HEK293 (cell line): ENCODE measurements around the gene SPX.

Experiments
- CTCF ChIA-PET: fragments of 350-600 bp; formaldehyde crosslinking; extraction: SDS; loops from one replicate; lab custom pipeline; 2021; ENCODE audit warnings: antibody characterized with exemption; lab: Yijun Ruan, JAX
- POLR2A ChIA-PET: fragments of 300-600 bp; formaldehyde crosslinking; extraction: SDS; loops from one replicate; lab custom pipeline; 2020; ENCODE audit warnings: antibody characterized with exemption, inconsistent platforms; lab: Yijun Ruan, JAX
- H3K27ac ChIP-seq: fragments of 200-500 bp; sonication (Bioruptor generic); 2 replicates; pipeline ENCODE4 v1.5.1; 2014; ENCODE audit warnings: low read depth, low read length, control low read depth, inconsistent platforms; ENCODE audit errors: extremely low read depth
- H3K36me3 ChIP-seq, 2 experiments: fragments of 200-500 bp in 1 of 2; sonication (Bioruptor generic) in 1 of 2; 1 replicate in 1 of 2; 2 replicates in 1 of 2; pipeline ENCODE4 v1.5.1; 2014 to 2017; ENCODE audit warnings: inconsistent platforms in 2 of 2, low read length in 2 of 2; ENCODE audit not compliant: control insufficient read depth in 2 of 2, insufficient read depth in 1 of 2
- H3K4me1 ChIP-seq: fragments of 200-500 bp; sonication (Bioruptor generic); 2 replicates; pipeline ENCODE4 v1.5.1; 2014; ENCODE audit warnings: mild to moderate bottlenecking, low read length, inconsistent platforms; ENCODE audit not compliant: control insufficient read depth, insufficient read depth
- H3K4me3 ChIP-seq: 2 replicates; pipeline ENCODE4 v1.5.1; 2011; ENCODE audit warnings: low read depth, mild to moderate bottlenecking, control low read depth, low read length, moderate library complexity
- H3K9me3 ChIP-seq: fragments of 200-500 bp; sonication (Bioruptor generic); 2 replicates; pipeline ENCODE4 v1.5.1; 2014; ENCODE audit warnings: low read depth, low read length, inconsistent platforms; ENCODE audit not compliant: control insufficient read depth, insufficient read depth
- KLF10 ChIP-seq: fragments of 450-650 bp; IDR thresholded peaks from 2 replicates; pipeline ENCODE4 v1.5.1; 2018; ENCODE audit warnings: missing biosample characterization, mild to moderate bottlenecking, missing genetic modification characterization
- PRDM10 ChIP-seq: fragments of 450-650 bp; formaldehyde crosslinking; IDR thresholded peaks from 2 replicates; pipeline ENCODE4 v1.5.1; 2016; ENCODE audit warnings: missing biosample characterization, missing genetic modification characterization
- ZBTB10 ChIP-seq: fragments of 450-650 bp; formaldehyde crosslinking; IDR thresholded peaks from 2 replicates; pipeline ENCODE4 v1.5.1; 2016; ENCODE audit warnings: missing biosample characterization, missing genetic modification characterization
- ZBTB48 ChIP-seq: fragments of 450-650 bp; formaldehyde crosslinking; IDR thresholded peaks from 2 replicates; pipeline ENCODE4 v1.5.1; 2016; ENCODE audit warnings: missing biosample characterization, missing genetic modification characterization
- ZNF138 ChIP-seq: fragments of 450-650 bp; formaldehyde crosslinking; IDR thresholded peaks from 2 replicates; pipeline ENCODE4 v1.5.1; 2016; ENCODE audit warnings: missing biosample characterization, missing genetic modification characterization, borderline replicate concordance
- ZNF155 ChIP-seq: fragments of 450-650 bp; formaldehyde crosslinking; IDR thresholded peaks from 2 replicates; pipeline ENCODE4 v1.5.1; 2016; ENCODE audit warnings: missing biosample characterization, missing genetic modification characterization
- ZNF169 ChIP-seq: fragments of 450-650 bp; formaldehyde crosslinking; IDR thresholded peaks from 2 replicates; pipeline ENCODE4 v1.5.1; 2016; ENCODE audit warnings: missing biosample characterization, missing genetic modification characterization
- ZNF23 ChIP-seq: fragments of 450-650 bp; formaldehyde crosslinking; IDR thresholded peaks from 2 replicates; pipeline ENCODE4 v1.5.1; 2016; ENCODE audit warnings: missing biosample characterization, missing genetic modification characterization, borderline replicate concordance
- ZNF26 ChIP-seq: fragments of 450-650 bp; formaldehyde crosslinking; IDR thresholded peaks from 2 replicates; pipeline ENCODE4 v1.5.1; 2016; ENCODE audit warnings: missing biosample characterization, missing genetic modification characterization
- ZNF266 ChIP-seq: fragments of 450-650 bp; formaldehyde crosslinking; IDR thresholded peaks from 2 replicates; pipeline ENCODE4 v1.5.1; 2016; ENCODE audit warnings: missing biosample characterization, missing genetic modification characterization, low read depth
- ZNF48 ChIP-seq: fragments of 450-650 bp; formaldehyde crosslinking; IDR thresholded peaks from 2 replicates; pipeline ENCODE4 v1.5.1; 2016; ENCODE audit warnings: missing biosample characterization, missing genetic modification characterization
- ZNF549 ChIP-seq: fragments of 450-650 bp; IDR thresholded peaks from 2 replicates; pipeline ENCODE4 v1.5.1; 2018; ENCODE audit warnings: missing biosample characterization, missing genetic modification characterization, mild to moderate bottlenecking, inconsistent platforms, moderate library complexity
- ZNF558 ChIP-seq: fragments of 450-650 bp; formaldehyde crosslinking; IDR thresholded peaks from 2 replicates; pipeline ENCODE4 v1.5.1; 2016; ENCODE audit warnings: missing biosample characterization, missing genetic modification characterization
- ZNF560 ChIP-seq: fragments of 450-650 bp; formaldehyde crosslinking; IDR thresholded peaks from 2 replicates; pipeline ENCODE4 v1.5.1; 2017; ENCODE audit warnings: missing biosample characterization, missing genetic modification characterization, borderline replicate concordance
- ZNF580 ChIP-seq: fragments of 450-650 bp; formaldehyde crosslinking; IDR thresholded peaks from 2 replicates; pipeline ENCODE4 v1.5.1; 2016; ENCODE audit warnings: missing biosample characterization, missing genetic modification characterization
- ZNF621 ChIP-seq: fragments of 450-650 bp; formaldehyde crosslinking; IDR thresholded peaks from 2 replicates; pipeline ENCODE4 v1.5.1; 2017; ENCODE audit warnings: missing biosample characterization, missing genetic modification characterization
- ZNF791 ChIP-seq: fragments of 450-650 bp; formaldehyde crosslinking; IDR thresholded peaks from 2 replicates; pipeline ENCODE4 v1.5.1; 2016; ENCODE audit warnings: missing biosample characterization, missing genetic modification characterization
- TF ChIP-seq, protein P1 (sequence below): fragments of 450-650 bp; formaldehyde crosslinking; IDR thresholded peaks from 2 replicates; pipeline ENCODE4 v1.5.1; 2016; ENCODE audit warnings: missing biosample characterization, missing genetic modification characterization
- TF ChIP-seq, protein P2 (sequence below): fragments of 450-650 bp; formaldehyde crosslinking; conservative IDR thresholded peaks from 2 replicates; pipeline ENCODE4 v1.5.1; 2016; ENCODE audit warnings: low read depth, missing biosample characterization, missing genetic modification characterization

SPX gene

GRCh38 chr12:21558100-21558679, 32.1 kb downstream of the SPX start:
- Histone ChIP-seq H3K4me1 (no peaks in the 10 kb centered on the region), H3K27ac (no peak overlapping the region), H3K36me3 (no peaks in the 10 kb centered on the region), H3K4me3 (no peak overlapping the region), H3K9me3 (no peaks in the 10 kb centered on the region)
- POLR2A ChIA-PET = no interaction called here
- CTCF ChIA-PET = no interaction called here
- TF ChIP-seq ZBTB10 (tag by site-specific recombination) = no peak
- no peak for TF ChIP-seq ZNF169 (tag by site-specific recombination)
- no peak for TF ChIP-seq KLF10 (tag by site-specific recombination)
- TF ChIP-seq ZNF26 = no peak
- TF ChIP-seq ZNF138 (tag by site-specific recombination) = no peak
- TF ChIP-seq ZNF48 = no peak
- no peak for TF ChIP-seq ZNF558
- TF ChIP-seq ZNF580 (tag by site-specific recombination) = no peak
- TF ChIP-seq, protein P1, sequence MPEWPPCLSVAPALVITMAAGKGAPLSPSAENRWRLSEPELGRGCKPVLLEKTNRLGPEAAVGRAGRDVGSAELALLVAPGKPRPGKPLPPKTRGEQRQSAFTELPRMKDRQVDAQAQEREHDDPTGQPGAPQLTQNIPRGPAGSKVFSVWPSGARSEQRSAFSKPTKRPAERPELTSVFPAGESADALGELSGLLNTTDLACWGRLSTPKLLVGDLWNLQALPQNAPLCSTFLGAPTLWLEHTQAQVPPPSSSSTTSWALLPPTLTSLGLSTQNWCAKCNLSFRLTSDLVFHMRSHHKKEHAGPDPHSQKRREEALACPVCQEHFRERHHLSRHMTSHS (tag by site-specific recombination) = no peak
- TF ChIP-seq, all 188 proteins: peak for 0

DNA sequence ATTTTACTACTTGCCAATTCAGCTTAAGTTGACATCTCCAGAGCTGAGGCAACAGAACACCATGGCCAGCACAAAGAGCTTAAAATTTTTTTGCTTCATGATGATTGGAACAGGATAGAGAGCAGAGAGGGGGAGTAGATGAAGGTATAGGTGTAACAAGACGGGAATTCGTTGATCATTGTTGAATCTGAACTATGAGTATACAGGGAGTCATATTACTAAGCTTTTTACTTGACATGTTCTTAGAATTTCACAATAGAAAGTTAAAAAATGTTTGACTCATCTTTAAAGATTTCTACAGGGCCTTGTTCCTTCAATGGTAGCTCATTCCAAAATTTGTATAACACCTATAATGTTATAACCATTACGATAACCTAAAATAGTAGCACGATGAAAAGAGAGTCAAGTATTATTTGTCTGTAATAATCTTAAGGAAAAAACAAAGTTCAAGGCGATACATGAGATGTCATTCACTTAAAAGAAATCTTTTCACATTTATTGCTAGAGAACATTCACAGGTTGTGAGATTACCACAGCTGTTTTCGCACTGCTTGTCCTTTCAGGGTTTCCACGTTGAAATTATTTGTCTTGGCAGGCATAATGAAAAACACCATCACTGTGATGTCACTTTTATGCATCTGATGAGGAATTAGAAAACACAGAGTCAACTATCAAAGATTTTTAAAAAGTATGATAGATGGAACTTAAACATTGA, 33.9 kb downstream of the SPX start:
- POLR2A ChIA-PET = no interaction called here
- no peaks in the 10 kb centered on the region for H3K36me3 ChIP-seq
- H3K27ac ChIP-seq = no peak overlapping the region
- no peaks in the 10 kb centered on the region for H3K4me1 ChIP-seq
- H3K4me3 ChIP-seq = no peak overlapping the region
- CTCF ChIA-PET = interaction anchor here (0.9 to 1.5 kb wide), 4 partner anchors 9 to 899 kb away, joined by 3 to 4 read pairs (median 3); no protein-coding TSS in a partner anchor
- H3K9me3 ChIP-seq = no peaks in the 10 kb centered on the region
- no peak for TF ChIP-seq ZNF169 (tag by site-specific recombination)
- no peak for TF ChIP-seq ZNF549
- TF ChIP-seq PRDM10 (tag by site-specific recombination) = no peak
- TF ChIP-seq ZNF791 (tag by site-specific recombination) = no peak
- no peak for TF ChIP-seq ZBTB48 (tag by site-specific recombination)
- no peak for TF ChIP-seq ZNF23 (tag by site-specific recombination)
- TF ChIP-seq ZNF266 (tag by site-specific recombination) = no peak
- no peak for TF ChIP-seq ZNF560 (tag by site-specific recombination)
- no peak for TF ChIP-seq ZNF621 (tag by site-specific recombination)
- TF ChIP-seq, protein P2, sequence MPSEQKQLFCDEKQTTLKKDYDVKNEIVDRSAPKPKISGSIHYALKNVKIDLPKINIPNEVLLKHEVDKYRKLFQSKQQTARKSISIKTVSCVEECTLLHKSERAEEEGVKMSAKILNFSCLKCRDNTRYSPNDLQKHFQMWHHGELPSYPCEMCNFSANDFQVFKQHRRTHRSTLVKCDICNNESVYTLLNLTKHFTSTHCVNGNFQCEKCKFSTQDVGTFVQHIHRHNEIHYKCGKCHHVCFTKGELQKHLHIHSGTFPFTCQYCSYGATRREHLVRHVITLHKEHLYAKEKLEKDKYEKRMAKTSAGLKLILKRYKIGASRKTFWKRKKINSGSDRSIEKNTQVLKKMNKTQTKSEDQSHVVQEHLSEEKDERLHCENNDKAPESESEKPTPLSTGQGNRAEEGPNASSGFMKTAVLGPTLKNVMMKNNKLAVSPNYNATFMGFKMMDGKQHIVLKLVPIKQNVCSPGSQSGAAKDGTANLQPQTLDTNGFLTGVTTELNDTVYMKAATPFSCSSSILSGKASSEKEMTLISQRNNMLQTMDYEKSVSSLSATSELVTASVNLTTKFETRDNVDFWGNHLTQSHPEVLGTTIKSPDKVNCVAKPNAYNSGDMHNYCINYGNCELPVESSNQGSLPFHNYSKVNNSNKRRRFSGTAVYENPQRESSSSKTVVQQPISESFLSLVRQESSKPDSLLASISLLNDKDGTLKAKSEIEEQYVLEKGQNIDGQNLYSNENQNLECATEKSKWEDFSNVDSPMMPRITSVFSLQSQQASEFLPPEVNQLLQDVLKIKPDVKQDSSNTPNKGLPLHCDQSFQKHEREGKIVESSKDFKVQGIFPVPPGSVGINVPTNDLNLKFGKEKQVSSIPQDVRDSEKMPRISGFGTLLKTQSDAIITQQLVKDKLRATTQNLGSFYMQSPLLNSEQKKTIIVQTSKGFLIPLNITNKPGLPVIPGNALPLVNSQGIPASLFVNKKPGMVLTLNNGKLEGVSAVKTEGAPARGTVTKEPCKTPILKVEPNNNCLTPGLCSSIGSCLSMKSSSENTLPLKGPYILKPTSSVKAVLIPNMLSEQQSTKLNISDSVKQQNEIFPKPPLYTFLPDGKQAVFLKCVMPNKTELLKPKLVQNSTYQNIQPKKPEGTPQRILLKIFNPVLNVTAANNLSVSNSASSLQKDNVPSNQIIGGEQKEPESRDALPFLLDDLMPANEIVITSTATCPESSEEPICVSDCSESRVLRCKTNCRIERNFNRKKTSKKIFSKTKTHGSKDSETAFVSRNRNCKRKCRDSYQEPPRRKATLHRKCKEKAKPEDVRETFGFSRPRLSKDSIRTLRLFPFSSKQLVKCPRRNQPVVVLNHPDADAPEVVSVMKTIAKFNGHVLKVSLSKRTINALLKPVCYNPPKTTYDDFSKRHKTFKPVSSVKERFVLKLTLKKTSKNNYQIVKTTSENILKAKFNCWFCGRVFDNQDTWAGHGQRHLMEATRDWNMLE (tag by site-specific recombination) = no peak
- no peak for TF ChIP-seq ZNF155 (tag by site-specific recombination)
